ENCODE data around the gene CDH23.

CDH23 gene

GRCh38 chr10:71423250-71423649 is 26.5 kb downstream of the CDH23 start:
- Histone ChIP-seq H3K79me2 (ENCODE audit: insufficient read depth, low read depth) (no peaks in the 10 kb centered on the region), H3K4me2 (no peak overlapping the region), H3K9ac (no peak overlapping the region), H3K4me3 (IDR thresholded peaks at IDR 0.05; ENCODE audit: insufficient read depth, low read depth, low read length) (no peak overlapping the region), H3K27me3 (ENCODE audit: insufficient read depth, low read depth) (peaks cover 2% of the 10 kb centered on the region; the same call in 1 of the 2 replicates), H4K20me1 (ENCODE audit: insufficient read depth) (no peaks in the 10 kb centered on the region), H3K4me1 (ENCODE audit: low read depth, poor library complexity, severe bottlenecking) (no peaks in the 10 kb centered on the region), H3K36me3 (ENCODE audit: insufficient read depth) (no peaks in the 10 kb centered on the region), H2AFZ (ENCODE audit: low read depth) (no peak overlapping the region), H3K27ac (no peak overlapping the region)
- TF ChIP-seq CTCF (conservative IDR thresholded peaks at IDR 0.05; ENCODE audit: low read depth, low read length), result no peak

- H4K20me1 ChIP-seq (ENCODE audit: insufficient read depth), result no peaks in the 10 kb centered on the region
- H3K36me3 ChIP-seq (ENCODE audit: insufficient read depth), result no peaks in the 10 kb centered on the region
- H2AFZ ChIP-seq (ENCODE audit: low read depth), result no peak overlapping the region
- no peak overlapping the region for H3K4me2 ChIP-seq
- no peak overlapping the region for H3K9ac ChIP-seq
- no peaks in the 10 kb centered on the region for H3K4me1 ChIP-seq (ENCODE audit: low read depth, poor library complexity, severe bottlenecking)
- H3K27me3 ChIP-seq (ENCODE audit: insufficient read depth, low read depth), result peaks cover 3% of the 10 kb centered on the region; the same call in 1 of the 2 replicates
- no peaks in the 10 kb centered on the region for H3K79me2 ChIP-seq (ENCODE audit: insufficient read depth, low read depth)
- H3K4me3 ChIP-seq (IDR thresholded peaks at IDR 0.05; ENCODE audit: insufficient read depth, low read depth, low read length), result no peak overlapping the region
- H3K27ac ChIP-seq, result no peak overlapping the region
- TF ChIP-seq CTCF (conservative IDR thresholded peaks at IDR 0.05; ENCODE audit: low read depth, low read length), result no peak
Observed at GRCh38 chr10:71423901-71424300, 27.2 kb downstream of the CDH23 start.

- H3K4me1 ChIP-seq (ENCODE audit: low read depth, poor library complexity, severe bottlenecking), result no peaks in the 10 kb centered on the region
- H3K9ac ChIP-seq, result no peak overlapping the region
- H3K27ac ChIP-seq, result no peak overlapping the region
- no peak overlapping the region for H3K4me2 ChIP-seq
- peaks cover 7% of the 10 kb centered on the region; the same call in 1 of the 2 replicates for H3K27me3 ChIP-seq (ENCODE audit: insufficient read depth, low read depth)
- no peaks in the 10 kb centered on the region for H3K36me3 ChIP-seq (ENCODE audit: insufficient read depth)
- H3K79me2 ChIP-seq (ENCODE audit: insufficient read depth, low read depth), result no peaks in the 10 kb centered on the region
- no peak overlapping the region for H3K4me3 ChIP-seq (IDR thresholded peaks at IDR 0.05; ENCODE audit: insufficient read depth, low read depth, low read length)
- no peaks in the 10 kb centered on the region for H4K20me1 ChIP-seq (ENCODE audit: insufficient read depth)
- TF ChIP-seq CTCF (conservative IDR thresholded peaks at IDR 0.05; ENCODE audit: low read depth, low read length), result no peak
- no peak overlapping the region for H2AFZ ChIP-seq (ENCODE audit: low read depth)
Observed at GRCh38 chr10:71424496-71425194, 27.9 kb downstream of the CDH23 start.

GRCh38 chr10:71426058-71426605 is 29.4 kb downstream of the CDH23 start:
- H3K9ac ChIP-seq, result no peak overlapping the region
- no peak for TF ChIP-seq CTCF (conservative IDR thresholded peaks at IDR 0.05; ENCODE audit: low read depth, low read length)
- no peak overlapping the region for H3K27ac ChIP-seq
- H3K4me3 ChIP-seq (IDR thresholded peaks at IDR 0.05; ENCODE audit: insufficient read depth, low read depth, low read length), result no peak overlapping the region
- H3K79me2 ChIP-seq (ENCODE audit: insufficient read depth, low read depth), result no peaks in the 10 kb centered on the region
- no peaks in the 10 kb centered on the region for H3K4me1 ChIP-seq (ENCODE audit: low read depth, poor library complexity, severe bottlenecking)
- H2AFZ ChIP-seq (ENCODE audit: low read depth), result no peak overlapping the region
- no peaks in the 10 kb centered on the region for H3K36me3 ChIP-seq (ENCODE audit: insufficient read depth)
- no peaks in the 10 kb centered on the region for H4K20me1 ChIP-seq (ENCODE audit: insufficient read depth)
- peaks cover 7% of the 10 kb centered on the region; the same call in 1 of the 2 replicates for H3K27me3 ChIP-seq (ENCODE audit: insufficient read depth, low read depth)
- no peak overlapping the region for H3K4me2 ChIP-seq
